Measurements from ENCODE around the gene PDE10A.

Gene PDE10A

GRCh38 chr6:165308926-165309731 is 353.9 kb downstream of the PDE10A start, which contains the start of gene C6orf118:
Gene C6orf118, minus strand, starts transcription at chr6:165309605. Its CDS starts 19 bp downstream, at chr6:165309586.
- Histone ChIP-seq H3K4me3 (replicated peaks; ENCODE audit: low read depth, low read length) (no peak within 1 kb of the TSS), H3K36me3 (ENCODE audit: control insufficient read depth, insufficient read depth, low read length) (no peaks in the 10 kb centered on the region), H3K27me3 (replicated peaks; ENCODE audit: control insufficient read depth, insufficient read depth, low read length) (no peaks in the 10 kb centered on the region)
- no peak for DNase-seq (ENCODE audit: extremely low read depth, insufficient read length)
- TF ChIP-seq CTCF (IDR thresholded peaks at IDR 0.05; ENCODE audit: insufficient read depth, low read length, poor library complexity, severe bottlenecking) = no peak

GRCh38 chr6:165306955-165307354 is 356.1 kb downstream of the PDE10A start:
- no peaks in the 10 kb centered on the region for H3K36me3 ChIP-seq (ENCODE audit: control insufficient read depth, insufficient read depth, low read length)
- DNase-seq (ENCODE audit: extremely low read depth, insufficient read length) = no peak
- H3K27me3 ChIP-seq (replicated peaks; ENCODE audit: control insufficient read depth, insufficient read depth, low read length) = no peaks in the 10 kb centered on the region
- no peak for TF ChIP-seq CTCF (IDR thresholded peaks at IDR 0.05; ENCODE audit: insufficient read depth, low read length, poor library complexity, severe bottlenecking)
- H3K4me3 ChIP-seq (replicated peaks; ENCODE audit: low read depth, low read length) = no peak overlapping the region

- H3K27me3 ChIP-seq (replicated peaks; ENCODE audit: control insufficient read depth, insufficient read depth, low read length) = no peaks in the 10 kb centered on the region
- DNase-seq (ENCODE audit: extremely low read depth, insufficient read length) = no peak
Measured at GRCh38 chr6:165301372-165302246, 361.4 kb downstream of the PDE10A start.

GRCh38 chr6:165300422-165300936 is 362.6 kb downstream of the PDE10A start:
- Histone ChIP-seq H3K36me3 (ENCODE audit: control insufficient read depth, insufficient read depth, low read length) (no peaks in the 10 kb centered on the region), H3K4me3 (replicated peaks; ENCODE audit: low read depth, low read length) (no peak overlapping the region), H3K27me3 (replicated peaks; ENCODE audit: control insufficient read depth, insufficient read depth, low read length) (no peaks in the 10 kb centered on the region)
- no peak for DNase-seq (ENCODE audit: extremely low read depth, insufficient read length)
- no peak for TF ChIP-seq CTCF (IDR thresholded peaks at IDR 0.05; ENCODE audit: insufficient read depth, low read length, poor library complexity, severe bottlenecking)

More at GRCh38 chr6:165301372-165302246, 361.4 kb downstream of the PDE10A start:
- Histone ChIP-seq H3K4me3 (replicated peaks; ENCODE audit: low read depth, low read length) (no peak overlapping the region), H3K36me3 (ENCODE audit: control insufficient read depth, insufficient read depth, low read length) (no peaks in the 10 kb centered on the region)
- TF ChIP-seq CTCF (IDR thresholded peaks at IDR 0.05; ENCODE audit: insufficient read depth, low read length, poor library complexity, severe bottlenecking) = no peak

GRCh38 chr6:165298875-165299274 is 364.2 kb downstream of the PDE10A start:
- DNase-seq (ENCODE audit: extremely low read depth, insufficient read length) = no peak
- H3K36me3 ChIP-seq (ENCODE audit: control insufficient read depth, insufficient read depth, low read length) = no peaks in the 10 kb centered on the region
- no peaks in the 10 kb centered on the region for H3K27me3 ChIP-seq (replicated peaks; ENCODE audit: control insufficient read depth, insufficient read depth, low read length)
- H3K4me3 ChIP-seq (replicated peaks; ENCODE audit: low read depth, low read length) = no peak overlapping the region
- TF ChIP-seq CTCF (IDR thresholded peaks at IDR 0.05; ENCODE audit: insufficient read depth, low read length, poor library complexity, severe bottlenecking) = no peak
